Measurements from ENCODE around the gene CNST. TPM values are rescaled to one million over a fixed set of nuclear protein-coding genes. Genes with fewer than 3 reads are reported as not detected.
"Not testable (repeated sequence)": the region's sequence is repeated elsewhere in the genome, so short reads cannot be mapped to it uniquely, and the experiment has no call there.

CNST gene
- total RNA-seq, 4 donors from 2014 or later, result 20.2 to 26.2 (median 24.3) TPM

GRCh38 chr1:246711548-246712003 lies 145.3 kb downstream of the CNST start:
- no peaks in the 10 kb centered on the region for H3K4me1 ChIP-seq
- no peak overlapping the region for H3K4me3 ChIP-seq
- H3K9me3 ChIP-seq, result no peaks in the 10 kb centered on the region
- no peaks in the 10 kb centered on the region for H3K36me3 ChIP-seq
- WGBS, result 68% methylated on average over 3 of the region's 3 CpGs
- H3K27me3 ChIP-seq, result no peaks in the 10 kb centered on the region
- H3K27ac ChIP-seq, result no peak overlapping the region
- no peak for TF ChIP-seq EP300 (IDR thresholded peaks at IDR 0.05)
- no peak for TF ChIP-seq POLR2AphosphoS5 (IDR thresholded peaks at IDR 0.05)
- no peak for TF ChIP-seq POLR2A (IDR thresholded peaks at IDR 0.05)
- TF ChIP-seq CTCF (IDR thresholded peaks at IDR 0.05), result no peak
- no peak for DNase-seq (ENCODE audit: low spot score in 2 of 2)

GRCh38 chr1:246712428-246712827 lies 146.2 kb downstream of the CNST start:
- H3K4me1 ChIP-seq; H3K36me3 ChIP-seq; H3K27me3 ChIP-seq; H3K4me3 ChIP-seq; H3K27ac ChIP-seq; DNase-seq (ENCODE audit: low spot score in 2 of 2); H3K9me3 ChIP-seq: not testable (repeated sequence)
- WGBS, result 94% methylated on average over 5 of the region's 5 CpGs

Other genes with a start within 250 kb of the CNST start
- gene SMYD3, start 59.2 kb upstream of the CNST start, total RNA-seq, result 10 to 100 TPM; 14.5 to 33.6 (median 18.9) TPM
- 10 to 100 TPM in 3 of 4 donors, 1 to 10 TPM in 1; 9.9 to 15.0 (median 12.1) TPM for gene TFB2M, start 195 bp upstream of the CNST start, total RNA-seq
- gene SCCPDH, start 158.0 kb downstream of the CNST start, total RNA-seq, result 10 to 100 TPM in 2 of 4 donors, 1 to 10 TPM in 2; 4.0 to 11.2 (median 10.0) TPM

Measured in suprapubic skin (tissue), 4 donors.